WTC11 (cell line): ENCODE results near the gene MYL10.
"Not testable (repeated sequence)": the region's sequence is repeated elsewhere in the genome, so short reads cannot be mapped to it uniquely, and the experiment has no call there.

ENCODE experiments used
- ELF4 ChIP-seq: sonication (generic); formaldehyde crosslinking; IDR thresholded peaks from 2 replicates; pipeline ENCODE4 v1.8.1; 2022; ENCODE audit warnings: low read depth, mild to moderate bottlenecking, moderate library complexity, missing genetic modification reagents
- JUN ChIP-seq: sonication (generic); formaldehyde crosslinking; IDR thresholded peaks from 2 replicates; pipeline ENCODE4 v1.8.0; 2023; ENCODE audit warnings: mild to moderate bottlenecking, missing genetic modification reagents
- NR2C2 ChIP-seq: sonication (generic); formaldehyde crosslinking; IDR thresholded peaks from 2 replicates; pipeline ENCODE4 v1.8.0; 2022; ENCODE audit warnings: mild to moderate bottlenecking, missing genetic modification reagents
- SP1 ChIP-seq: sonication (generic); formaldehyde crosslinking; conservative IDR thresholded peaks from 2 replicates; pipeline ENCODE4 v1.8.1; 2022; ENCODE audit warnings: missing genetic modification reagents
- TF ChIP-seq, protein P1 (sequence below): sonication (generic); formaldehyde crosslinking; IDR thresholded peaks from 2 replicates; pipeline ENCODE4 v1.8.1; 2023; ENCODE audit warnings: mild to moderate bottlenecking, moderate library complexity, missing genetic modification reagents
- TF ChIP-seq, protein P2 (sequence below): fragments of 200-600 bp; IDR thresholded peaks from 2 replicates; pipeline ENCODE4 v1.8.0; 2022; ENCODE audit warnings: antibody characterized with exemption
- TF ChIP-seq, protein P3 (sequence below): sonication (generic); formaldehyde crosslinking; conservative IDR thresholded peaks from 2 replicates; pipeline ENCODE4 v1.8.1; 2022; ENCODE audit warnings: mild to moderate bottlenecking, missing genetic modification reagents
- TF ChIP-seq, protein P4 (sequence below): sonication (generic); formaldehyde crosslinking; IDR thresholded peaks from 2 replicates; pipeline ENCODE4 v1.8.1; 2022; ENCODE audit warnings: low read depth, mild to moderate bottlenecking, moderate library complexity, missing genetic modification reagents, borderline replicate concordance

DNA sequence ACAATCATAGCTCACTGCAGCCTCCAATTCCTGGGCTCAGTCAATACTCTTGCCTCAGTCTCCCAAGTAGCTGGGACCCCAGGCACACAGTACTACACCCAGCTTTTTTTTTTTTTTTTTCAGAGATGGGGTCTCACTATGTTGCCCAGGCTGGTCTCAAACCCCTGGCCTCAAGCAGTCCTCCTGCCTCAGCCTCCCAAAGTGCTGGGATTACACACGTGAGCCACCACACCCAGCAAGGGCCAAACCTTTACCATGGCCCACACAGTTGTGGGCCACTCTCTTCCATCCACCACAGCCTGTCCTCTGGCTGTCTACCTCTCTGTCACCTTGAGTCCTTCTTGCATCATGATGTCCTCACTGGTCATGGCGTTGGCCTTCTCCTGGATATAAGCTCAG lies 24.2 kb downstream of the MYL10 start:
- not testable (repeated sequence) for TF ChIP-seq ELF4 (CRISPR knock-in tag); JUN; NR2C2 (CRISPR knock-in tag); SP1 (CRISPR knock-in tag)
- TF ChIP-seq, protein P1, sequence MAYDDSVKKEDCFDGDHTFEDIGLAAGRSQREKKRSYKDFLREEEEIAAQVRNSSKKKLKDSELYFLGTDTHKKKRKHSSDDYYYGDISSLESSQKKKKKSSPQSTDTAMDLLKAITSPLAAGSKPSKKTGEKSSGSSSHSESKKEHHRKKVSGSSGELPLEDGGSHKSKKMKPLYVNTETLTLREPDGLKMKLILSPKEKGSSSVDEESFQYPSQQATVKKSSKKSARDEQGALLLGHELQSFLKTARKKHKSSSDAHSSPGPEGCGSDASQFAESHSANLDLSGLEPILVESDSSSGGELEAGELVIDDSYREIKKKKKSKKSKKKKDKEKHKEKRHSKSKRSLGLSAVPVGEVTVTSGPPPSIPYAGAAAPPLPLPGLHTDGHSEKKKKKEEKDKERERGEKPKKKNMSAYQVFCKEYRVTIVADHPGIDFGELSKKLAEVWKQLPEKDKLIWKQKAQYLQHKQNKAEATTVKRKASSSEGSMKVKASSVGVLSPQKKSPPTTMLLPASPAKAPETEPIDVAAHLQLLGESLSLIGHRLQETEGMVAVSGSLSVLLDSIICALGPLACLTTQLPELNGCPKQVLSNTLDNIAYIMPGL (CRISPR knock-in tag), result not testable (repeated sequence)
- TF ChIP-seq, protein P2, sequence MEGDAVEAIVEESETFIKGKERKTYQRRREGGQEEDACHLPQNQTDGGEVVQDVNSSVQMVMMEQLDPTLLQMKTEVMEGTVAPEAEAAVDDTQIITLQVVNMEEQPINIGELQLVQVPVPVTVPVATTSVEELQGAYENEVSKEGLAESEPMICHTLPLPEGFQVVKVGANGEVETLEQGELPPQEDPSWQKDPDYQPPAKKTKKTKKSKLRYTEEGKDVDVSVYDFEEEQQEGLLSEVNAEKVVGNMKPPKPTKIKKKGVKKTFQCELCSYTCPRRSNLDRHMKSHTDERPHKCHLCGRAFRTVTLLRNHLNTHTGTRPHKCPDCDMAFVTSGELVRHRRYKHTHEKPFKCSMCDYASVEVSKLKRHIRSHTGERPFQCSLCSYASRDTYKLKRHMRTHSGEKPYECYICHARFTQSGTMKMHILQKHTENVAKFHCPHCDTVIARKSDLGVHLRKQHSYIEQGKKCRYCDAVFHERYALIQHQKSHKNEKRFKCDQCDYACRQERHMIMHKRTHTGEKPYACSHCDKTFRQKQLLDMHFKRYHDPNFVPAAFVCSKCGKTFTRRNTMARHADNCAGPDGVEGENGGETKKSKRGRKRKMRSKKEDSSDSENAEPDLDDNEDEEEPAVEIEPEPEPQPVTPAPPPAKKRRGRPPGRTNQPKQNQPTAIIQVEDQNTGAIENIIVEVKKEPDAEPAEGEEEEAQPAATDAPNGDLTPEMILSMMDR, result not testable (repeated sequence)
- TF ChIP-seq, protein P3, sequence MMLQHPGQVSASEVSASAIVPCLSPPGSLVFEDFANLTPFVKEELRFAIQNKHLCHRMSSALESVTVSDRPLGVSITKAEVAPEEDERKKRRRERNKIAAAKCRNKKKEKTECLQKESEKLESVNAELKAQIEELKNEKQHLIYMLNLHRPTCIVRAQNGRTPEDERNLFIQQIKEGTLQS, result not testable (repeated sequence)
- TF ChIP-seq, protein P4, sequence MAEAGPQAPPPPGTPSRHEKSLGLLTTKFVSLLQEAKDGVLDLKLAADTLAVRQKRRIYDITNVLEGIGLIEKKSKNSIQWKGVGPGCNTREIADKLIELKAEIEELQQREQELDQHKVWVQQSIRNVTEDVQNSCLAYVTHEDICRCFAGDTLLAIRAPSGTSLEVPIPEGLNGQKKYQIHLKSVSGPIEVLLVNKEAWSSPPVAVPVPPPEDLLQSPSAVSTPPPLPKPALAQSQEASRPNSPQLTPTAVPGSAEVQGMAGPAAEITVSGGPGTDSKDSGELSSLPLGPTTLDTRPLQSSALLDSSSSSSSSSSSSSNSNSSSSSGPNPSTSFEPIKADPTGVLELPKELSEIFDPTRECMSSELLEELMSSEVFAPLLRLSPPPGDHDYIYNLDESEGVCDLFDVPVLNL, result not testable (repeated sequence)
